Measurements from ENCODE around the gene SLC47A2.

The SLC47A2 gene

DNA sequence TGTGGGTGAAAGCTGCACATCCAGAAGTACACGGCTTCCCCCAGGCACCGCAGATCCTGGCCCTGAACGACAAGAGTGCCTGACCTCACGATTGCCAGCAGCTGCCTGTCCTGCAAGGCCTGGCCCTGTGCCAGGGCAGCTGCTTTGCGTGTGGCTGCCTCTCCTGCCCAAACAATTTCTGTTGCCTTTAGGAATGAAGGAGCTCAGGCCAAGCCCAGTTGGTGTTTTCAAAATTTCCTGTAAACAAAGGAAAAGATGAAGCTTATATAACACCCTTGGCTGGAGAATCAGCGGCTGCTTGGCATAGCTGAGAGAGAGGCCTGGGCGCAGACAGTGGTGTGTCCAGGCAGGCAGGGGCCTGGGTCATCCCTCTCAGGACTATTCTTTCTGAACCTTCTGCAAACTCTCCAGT is 11.7 kb upstream of the SLC47A2 start:
- DNase-seq (ENCODE audit: low read depth, low spot score), result peak; percentile 65

DNA sequence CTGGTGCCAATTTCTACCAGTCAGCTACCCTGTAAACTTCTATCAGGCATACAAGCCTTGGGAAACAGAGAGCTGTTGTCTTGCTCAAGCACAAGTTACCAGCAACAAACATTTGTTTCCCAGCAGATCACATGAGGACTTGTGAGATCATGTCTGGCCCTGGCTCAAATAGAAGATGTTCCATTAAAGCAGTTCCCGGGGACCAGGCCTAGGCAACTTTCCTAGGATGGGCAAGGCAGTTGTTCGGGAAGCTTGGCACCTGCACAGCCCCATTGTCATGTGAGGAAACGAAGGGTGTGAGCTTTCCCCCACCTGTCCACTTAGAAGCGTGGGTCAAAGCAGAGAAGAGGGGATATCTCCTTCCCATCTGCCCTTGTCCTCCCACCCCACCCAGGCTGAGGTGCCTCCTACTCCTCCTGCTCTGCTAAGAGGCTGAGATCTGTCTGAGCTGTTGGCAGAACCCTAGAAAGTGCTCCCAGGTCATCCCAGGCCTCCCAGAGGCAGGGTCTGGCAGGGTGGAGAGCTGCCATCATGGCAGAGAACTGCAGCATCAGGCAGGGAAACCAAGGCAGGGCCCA is 11.2 kb upstream of the SLC47A2 start:
- peak; percentile 51 for DNase-seq (ENCODE audit: low read depth, low spot score)

DNA sequence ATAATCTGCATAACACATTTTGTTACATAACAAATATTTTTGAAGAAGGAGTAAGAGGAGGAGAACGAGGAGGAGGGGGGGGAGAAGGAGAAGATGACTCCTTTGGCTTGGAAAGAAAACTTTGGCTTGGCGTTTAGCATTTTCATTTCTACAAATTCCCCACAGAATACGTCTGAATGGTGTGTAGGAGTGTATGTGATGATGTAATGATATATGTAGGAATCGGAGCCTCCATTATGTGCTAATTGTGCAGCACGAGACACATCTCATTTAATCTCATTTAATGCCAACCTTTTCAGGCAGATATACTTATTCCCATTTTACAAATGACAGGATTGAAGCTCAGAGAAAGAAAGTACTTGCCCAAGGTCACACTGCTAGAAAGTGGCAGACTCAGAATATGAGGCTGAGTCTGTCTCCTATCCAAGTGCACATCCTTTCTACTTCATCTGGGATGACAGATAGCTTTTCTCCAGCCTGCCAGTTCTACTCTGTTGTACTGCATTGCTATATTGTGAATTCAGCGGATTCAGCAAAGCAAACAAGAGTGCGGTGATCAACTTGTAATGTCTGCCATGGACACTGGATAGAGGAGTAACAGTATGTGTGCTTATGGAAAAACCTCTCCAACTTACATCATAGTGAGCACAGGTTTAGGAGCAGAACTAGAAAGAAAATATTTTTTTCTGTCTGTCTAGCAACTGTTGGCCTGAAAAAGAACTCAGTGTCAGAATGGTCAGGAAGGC is 10.4 kb upstream of the SLC47A2 start:
- DNase-seq (ENCODE audit: low read depth, low spot score), result no peak

DNA sequence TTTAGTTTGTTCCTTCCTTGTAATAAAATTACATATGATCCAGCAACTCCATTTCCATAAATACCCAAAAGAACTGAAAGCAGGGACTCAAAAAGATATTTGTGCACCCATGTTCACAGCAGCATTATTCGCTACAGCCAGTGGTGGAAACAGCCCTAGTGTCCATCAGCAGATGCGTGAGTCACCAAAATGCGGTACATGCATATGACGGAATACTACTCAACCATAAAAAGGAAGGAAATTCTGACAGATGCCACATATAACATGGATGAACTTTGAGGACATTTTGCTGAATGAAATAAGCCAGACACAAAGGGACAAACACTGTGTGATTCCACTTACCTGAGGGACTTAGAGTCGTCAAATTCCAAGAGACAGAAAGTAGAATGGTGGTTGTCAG is 9.1 kb upstream of the SLC47A2 start:
- no peak for DNase-seq (ENCODE audit: low read depth, low spot score)

DNA sequence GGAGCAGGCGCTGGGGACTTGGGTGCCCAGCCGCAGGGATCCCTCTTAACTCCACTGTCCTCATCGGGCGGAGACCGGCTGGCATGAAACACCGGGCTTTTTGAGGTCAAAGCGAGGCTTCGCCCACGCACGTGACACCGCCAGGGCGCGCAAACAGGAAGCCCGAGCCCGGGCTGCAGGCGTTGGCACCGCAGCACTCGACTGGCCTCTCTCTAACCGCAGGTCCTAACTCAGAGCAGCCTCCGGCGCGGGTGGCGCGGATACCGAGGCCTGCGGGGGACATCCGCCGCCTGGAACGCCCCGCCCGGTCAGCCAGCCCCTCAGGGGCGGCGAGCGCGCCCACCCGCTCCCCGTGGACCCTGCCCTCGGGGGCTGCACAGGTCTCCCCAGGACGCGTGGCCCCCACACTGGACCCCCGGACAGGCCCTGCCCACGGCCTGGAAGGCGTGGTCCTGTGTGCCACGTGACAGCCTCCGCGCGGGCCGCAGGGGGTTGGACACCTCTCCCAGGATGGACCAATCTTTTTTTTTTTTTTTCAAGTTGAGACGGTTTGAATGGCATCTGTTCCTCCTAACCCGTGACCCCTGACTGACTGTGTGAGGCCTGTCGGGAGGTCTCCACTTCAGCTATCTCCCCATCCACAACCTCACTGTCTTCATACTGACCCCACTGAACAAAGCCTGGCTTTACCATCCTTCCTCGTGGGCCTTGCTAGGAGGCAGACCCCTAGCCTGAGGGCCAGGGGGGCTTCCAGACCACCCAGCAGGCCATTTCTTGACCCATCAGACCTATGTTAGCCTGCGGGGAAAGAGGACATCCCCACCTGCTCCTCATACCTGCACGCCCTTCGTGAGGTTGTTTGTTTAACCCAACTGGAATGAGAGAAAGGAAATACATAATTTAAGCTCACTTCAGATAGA is 8.4 kb upstream of the SLC47A2 start:
- no peak for DNase-seq (ENCODE audit: low read depth, low spot score)

DNA sequence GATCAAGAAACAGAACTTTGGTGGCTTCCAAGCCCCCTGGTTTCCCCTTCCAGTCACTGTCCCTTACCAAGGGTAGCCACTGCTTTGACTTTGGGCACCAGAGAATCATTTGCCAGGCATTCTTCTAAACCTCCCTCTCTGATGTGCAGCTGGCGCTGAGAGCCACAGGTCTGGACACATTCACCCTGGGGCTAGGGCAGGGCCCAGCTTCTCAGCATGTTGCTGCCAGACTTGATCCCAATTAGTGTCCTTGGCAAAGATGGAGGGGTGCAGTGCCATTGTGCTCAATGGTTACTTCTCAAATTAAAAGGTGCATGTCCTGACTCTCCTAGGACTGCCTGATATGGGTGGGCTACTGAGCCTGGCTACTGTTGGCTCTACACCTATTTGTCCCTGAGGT is 7.6 kb upstream of the SLC47A2 start:
- no peak for DNase-seq (ENCODE audit: low read depth, low spot score)

DNA sequence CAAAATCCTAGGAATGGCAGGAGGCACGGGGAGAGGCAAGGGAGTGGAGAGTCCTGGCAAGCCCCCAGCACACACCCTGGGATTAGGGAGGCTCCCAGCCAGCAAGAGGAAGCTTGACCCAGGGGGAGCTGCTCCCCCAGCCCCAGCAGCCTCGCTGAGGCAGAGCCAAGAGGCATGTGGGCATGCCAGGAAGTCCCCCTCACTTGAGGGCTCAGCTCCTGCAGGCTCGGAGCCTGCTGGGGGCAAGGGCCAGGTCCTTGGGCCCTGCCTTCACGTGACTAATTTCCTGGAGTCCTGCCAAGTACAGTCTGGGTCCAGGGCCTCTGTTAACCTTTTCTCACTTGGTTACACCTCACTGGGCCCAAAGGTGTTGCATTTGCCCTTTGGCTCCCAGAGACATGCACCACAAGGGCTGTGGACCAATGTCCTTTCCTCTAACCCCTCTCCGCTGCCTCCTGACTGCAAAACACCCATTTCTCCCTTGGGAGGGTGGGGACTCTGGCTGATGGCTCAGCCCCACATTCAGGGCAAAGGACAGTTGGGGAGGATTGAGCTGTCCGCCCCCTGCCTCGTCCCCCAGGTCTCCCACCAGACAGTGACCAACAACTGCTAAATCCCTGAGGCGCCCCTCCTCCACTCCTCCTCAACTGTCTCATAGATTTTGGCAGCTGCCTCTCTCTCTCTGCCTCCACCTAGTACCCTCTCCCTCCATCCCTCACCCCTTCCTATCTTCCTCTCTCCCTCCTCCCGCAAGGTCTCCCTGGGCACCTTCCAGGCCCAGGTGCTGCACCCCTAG is 4.4 kb upstream of the SLC47A2 start:
- DNase-seq (ENCODE audit: low read depth, low spot score), result no peak

DNA sequence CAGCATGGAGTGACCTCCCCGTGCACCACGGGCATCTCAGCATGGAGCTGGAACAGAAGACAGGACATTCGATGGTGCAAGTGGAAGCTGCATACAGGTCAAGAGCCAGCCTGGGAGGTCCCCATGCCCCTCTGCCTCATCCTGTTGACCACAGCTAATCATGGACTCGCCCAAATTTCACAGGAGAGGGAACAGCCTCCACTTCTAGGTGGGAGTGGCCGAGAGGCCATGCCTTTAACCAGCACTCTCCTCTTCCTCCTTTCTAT is 3.8 kb upstream of the SLC47A2 start:
- DNase-seq (ENCODE audit: low read depth, low spot score), result no peak

DNA sequence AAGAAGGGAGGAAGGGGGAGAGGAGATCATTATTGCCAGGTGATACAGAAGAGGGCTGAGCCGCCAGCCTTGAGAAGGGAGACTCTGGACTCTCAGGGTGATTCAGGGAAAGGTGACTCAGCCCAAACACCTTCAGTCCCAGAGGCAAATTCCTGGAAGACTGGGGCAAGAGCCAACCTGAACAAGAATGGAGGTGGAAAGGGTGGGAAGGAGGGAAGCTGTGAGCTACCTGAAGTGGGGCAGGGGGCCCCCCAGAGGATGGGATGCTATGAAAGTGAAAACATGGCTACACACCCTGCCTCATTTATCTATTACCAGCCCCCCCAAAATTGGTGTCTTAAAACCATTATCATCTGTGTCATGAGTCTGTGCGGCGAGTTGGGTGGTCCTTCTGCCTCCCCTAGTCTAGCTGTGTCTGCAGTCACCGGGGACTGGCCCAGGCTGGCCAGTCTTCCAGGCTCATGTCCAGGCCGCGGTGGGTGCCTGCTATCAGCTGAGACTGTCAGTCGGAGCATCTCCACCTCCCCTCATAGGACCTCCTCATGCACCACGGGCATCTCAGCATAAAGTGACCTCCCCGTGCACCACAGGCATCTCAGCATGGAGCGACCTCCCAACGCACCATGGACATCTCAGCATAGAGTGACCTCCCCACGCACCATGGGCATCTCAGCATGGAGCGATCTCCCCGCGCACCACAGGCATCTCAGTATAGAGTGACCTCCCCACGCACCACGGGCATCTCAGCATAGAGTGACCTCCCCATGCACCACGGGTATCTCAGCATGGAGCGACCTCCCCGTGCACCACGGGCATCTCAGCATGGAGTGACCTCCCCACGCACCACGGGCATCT is 3.2 kb upstream of the SLC47A2 start:
- DNase-seq (ENCODE audit: low read depth, low spot score), result no peak

DNA sequence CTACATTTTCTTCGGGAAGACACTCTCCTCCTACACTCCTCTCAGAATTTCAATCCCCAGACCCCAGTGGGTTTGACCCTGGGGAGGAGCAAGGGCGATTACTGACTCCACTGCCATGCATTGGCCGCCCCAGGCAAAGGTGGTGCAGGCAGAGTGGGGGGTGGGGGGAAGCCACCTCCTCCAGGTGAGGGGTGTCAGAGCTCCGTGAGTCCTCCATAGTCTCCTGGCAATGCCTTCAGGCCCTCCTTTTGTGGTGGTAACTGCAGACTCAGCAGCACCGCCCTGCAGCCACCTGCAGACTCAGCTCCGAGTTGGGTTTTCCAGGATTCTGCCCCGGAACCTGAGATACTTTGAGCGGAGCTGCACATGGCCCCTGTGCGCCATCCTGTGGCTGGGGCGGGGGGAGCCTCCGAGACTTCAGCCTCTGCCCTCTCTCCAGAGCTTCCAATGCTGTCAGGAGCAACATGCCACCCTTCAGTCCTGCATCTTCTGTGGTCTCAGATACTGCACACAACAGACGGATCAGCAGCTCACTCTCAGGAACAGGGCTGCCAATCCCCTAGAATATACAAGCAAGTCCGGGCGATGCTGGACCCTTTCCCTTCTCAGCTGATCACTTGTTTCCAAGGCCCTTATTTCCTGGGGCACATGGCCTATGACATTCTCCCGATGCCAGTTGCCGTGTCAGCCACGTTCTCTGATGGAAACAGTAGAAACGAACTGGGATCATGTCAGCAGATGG is 2.4 kb upstream of the SLC47A2 start:
- no peak for DNase-seq (ENCODE audit: low read depth, low spot score)

DNA sequence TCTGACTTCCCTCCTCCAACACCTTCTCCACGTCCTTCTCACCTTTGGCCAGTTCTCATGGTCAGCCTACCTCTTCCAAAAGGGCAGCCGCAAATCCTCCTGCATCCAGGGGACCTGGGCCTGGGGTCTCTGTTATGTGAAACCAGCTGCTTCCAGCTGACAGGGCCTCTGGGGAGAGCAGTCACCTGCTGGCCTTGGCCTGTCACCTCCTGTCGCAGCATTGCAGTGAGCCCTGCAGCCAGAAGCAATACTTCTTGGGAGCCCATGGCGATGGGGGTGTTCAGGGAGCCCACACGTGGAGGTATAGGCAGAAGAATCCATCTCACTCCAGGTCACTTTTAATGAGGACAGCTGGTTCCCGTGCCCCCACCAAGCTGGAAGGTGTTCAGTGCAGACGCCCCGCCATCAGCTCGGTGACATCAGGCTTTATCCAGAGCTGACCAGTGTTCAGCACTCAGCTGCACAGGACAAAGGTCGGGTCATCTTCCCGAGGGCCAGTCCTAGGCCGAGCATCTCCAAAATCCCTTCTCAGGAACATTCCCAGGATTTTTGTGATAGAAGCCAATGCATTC is 1.7 kb upstream of the SLC47A2 start:
- no peak for DNase-seq (ENCODE audit: low read depth, low spot score)

DNA sequence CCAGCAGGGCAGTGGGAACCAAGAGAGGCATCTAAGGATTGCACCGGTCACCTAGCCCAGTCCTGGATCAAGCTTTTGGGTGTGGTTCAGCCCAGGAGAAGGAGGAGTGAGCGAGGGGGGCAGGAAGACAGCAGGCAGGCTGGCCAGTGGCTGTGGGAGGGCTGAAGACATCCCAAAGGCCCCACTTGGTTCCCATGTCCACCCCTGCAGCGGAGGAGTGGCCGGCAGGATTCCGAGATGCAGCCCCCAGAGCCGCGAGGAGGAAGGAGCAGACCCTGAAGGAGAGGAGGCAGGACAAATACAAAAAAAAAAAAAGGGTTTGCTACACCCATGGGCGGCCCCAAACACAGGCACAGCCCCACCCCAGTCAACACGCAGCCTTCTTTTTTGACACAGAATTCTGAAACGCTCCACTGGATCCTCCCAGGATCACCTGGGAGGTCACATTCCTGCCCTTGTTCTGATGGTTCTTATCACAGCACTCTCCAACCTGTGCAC is 1.1 kb upstream of the SLC47A2 start:
- DNase-seq (ENCODE audit: low read depth, low spot score), result no peak

DNA sequence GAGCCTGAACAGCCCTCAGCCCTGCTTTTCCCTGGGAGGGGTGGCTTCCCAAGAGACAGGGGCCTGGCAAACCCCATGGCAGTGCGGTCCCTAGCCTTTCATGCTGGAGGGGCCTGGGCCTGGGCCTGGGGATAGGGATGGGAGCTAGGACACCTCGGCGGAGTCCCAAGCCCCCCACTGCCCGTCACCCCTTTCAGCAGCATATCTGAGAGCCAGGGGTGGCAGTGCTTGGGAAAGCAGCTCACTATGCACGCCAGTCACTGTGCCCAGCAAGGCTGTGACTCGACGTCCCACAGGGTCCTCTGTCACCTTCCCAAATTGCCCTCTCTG is 612 bp upstream of the SLC47A2 start:
- no peak for DNase-seq (ENCODE audit: low read depth, low spot score)

DNA sequence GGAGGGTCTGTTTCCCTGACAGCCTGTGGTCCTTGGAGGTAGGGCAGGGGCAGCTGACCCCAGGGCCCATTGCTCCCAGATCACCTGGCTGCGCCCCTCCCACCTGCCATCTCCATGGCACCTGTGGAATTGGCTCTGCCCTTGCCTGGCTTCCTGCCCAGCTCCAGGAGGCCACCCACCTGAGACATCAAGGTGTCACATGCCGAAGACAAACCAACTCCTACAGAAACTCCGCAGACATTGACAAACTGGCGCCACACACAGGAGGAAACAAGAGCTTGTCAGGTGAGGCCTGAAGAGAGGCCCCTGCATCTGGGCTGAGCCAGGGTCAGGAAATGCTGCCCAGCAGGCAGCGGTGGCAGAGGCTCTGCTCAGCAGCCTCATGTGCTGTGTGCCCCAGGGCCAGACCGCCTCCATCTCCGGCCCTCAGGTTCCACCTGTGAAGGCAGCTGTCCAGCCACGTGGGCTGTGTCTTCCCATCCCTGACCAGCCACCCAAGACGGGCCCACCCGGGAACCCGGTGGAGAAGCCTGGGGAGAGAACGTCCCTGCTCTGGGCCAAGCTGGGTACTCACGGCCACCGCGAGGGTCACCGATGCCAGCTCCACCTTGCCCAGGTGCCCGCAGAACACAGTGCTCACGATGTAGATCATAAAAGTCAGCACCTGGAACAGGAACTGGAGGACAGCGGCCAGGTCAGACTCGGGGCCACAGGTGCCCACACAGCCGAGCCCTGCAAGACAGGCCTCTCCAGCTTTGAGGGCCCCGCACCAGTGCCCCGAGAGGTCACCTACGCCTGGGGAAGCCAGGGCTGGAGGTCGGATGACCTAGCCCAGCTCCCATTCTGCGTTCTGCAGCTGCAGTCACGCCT is 1.6 kb downstream of the SLC47A2 start:
- no peak for DNase-seq (ENCODE audit: low read depth, low spot score)

DNA sequence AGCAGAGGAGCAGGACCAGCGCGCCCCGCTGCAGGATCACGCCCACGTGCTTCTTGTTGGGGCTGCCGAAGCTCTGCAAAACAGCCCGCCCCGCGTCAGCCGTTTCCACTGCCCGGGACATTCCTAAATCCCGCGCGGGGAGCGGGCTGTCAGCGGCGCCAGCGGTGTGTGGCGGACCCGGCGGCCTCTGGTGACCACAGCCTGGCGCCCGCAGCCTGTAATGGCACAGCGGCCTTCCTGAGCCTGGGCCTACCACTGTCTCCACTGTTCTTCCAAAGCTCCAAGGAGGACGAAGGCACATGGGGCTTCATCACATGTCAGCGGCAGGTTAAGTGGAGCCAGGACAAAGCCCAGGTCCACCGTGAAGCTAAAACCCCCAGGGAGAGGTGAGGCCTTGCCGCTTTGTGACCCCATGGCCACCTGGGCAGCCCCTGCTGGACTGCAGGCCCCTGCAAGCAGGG is 2.5 kb downstream of the SLC47A2 start:
- no peak for DNase-seq (ENCODE audit: low read depth, low spot score)

DNA sequence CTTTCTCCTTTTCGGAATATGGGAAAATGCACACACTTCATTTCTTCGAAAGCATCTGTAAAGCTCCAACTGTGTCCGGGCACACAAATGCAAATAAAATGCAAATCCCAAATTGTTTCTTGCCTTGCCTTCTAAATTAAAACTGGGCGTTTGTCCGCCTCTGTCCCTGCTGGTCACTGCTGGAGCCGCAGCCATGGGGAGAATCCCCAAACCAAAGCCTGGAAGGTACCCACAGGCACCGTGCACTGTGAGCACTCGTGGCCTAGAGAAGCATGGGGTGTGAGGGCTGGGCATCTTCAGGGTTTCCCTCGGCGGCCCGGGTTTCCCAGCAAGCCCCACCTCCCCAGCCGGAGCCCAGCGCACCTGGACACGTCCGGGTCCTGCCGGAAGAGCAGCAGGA is 2.9 kb downstream of the SLC47A2 start:
- no peak for DNase-seq (ENCODE audit: low read depth, low spot score)

DNA sequence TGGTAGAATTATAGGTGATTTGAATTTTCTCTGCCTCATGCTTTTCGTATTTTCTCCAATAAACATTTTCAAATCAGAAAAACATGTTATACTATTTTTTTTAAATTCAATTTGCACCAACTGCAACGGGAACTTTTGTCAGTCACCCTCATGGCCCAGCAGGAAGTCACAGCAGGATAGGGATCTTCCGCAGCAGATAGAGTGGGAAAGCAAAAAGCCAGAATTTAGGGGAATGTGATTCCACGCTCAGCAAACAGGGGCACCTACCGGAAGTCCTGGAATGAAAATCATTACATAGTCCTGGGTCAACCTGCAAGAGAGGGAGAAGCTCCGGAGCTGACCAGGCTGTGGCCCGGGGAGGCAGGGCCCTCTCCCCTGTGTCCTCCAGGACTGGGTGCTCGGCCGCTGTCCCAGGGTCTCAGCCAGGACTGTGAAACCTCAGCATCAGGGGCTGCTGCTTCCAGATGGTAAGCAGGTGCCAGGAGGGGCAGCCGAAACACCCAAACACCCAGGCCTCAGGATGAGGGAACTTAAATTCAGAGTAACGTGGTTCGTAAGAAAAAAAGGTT is 3.9 kb downstream of the SLC47A2 start:
- DNase-seq (ENCODE audit: low read depth, low spot score), result no peak

DNA sequence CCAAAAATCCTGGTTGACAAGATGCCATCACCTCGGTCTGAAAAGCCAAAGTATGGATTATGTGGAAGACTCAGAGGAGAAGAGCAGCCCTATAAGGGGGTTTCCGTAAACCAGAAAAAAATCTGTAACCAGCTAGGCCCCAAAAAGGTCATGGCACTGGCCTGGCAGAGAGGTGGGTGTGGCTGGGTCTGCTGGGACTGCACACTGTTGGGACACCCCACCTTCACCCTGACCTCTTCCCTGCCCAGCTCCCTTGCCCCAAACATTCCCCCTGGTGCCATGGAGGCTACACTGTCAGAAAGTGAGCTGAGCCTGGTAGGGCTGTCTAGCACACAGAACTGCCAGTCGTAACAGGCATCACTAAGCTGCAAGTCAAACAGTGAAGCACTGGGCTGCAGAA is 6.5 kb downstream of the SLC47A2 start:
- DNase-seq (ENCODE audit: low read depth, low spot score), result no peak
